Pons (tissue), 1 donor: ENCODE results near the gene PRICKLE2.
A peak's percentile ranks its signal among the peaks of the same experiment; 100 is the strongest.

ENCODE experiments used
- DNase-seq: peaks from one replicate; pipeline ENCODE4 v3.0.0-alpha.2; 2016; ENCODE audit warnings: low spot score

PRICKLE2 gene

GRCh38 chr3:64131725-64132469 lies 93.4 kb downstream of the PRICKLE2 start:
- no peak for DNase-seq

GRCh38 chr3:64130436-64130835 lies 94.8 kb downstream of the PRICKLE2 start:
- no peak for DNase-seq

GRCh38 chr3:64129581-64129980 lies 95.7 kb downstream of the PRICKLE2 start:
- DNase-seq: no peak

- DNase-seq: no peak
Observed at GRCh38 chr3:64129106-64129505, 96.2 kb downstream of the PRICKLE2 start.

- DNase-seq: no peak
Observed at GRCh38 chr3:64125561-64125960, 99.7 kb downstream of the PRICKLE2 start.

GRCh38 chr3:64123931-64124330 lies 101.3 kb downstream of the PRICKLE2 start:
- no peak for DNase-seq

- no peak for DNase-seq
Observed at GRCh38 chr3:64122476-64122875, 102.8 kb downstream of the PRICKLE2 start.

GRCh38 chr3:64121750-64122311 lies 103.4 kb downstream of the PRICKLE2 start:
- no peak for DNase-seq

GRCh38 chr3:64120876-64121275 lies 104.4 kb downstream of the PRICKLE2 start:
- no peak for DNase-seq

- no peak for DNase-seq
Observed at GRCh38 chr3:64117483-64117882, 107.8 kb downstream of the PRICKLE2 start.

GRCh38 chr3:64114651-64115050 lies 110.6 kb downstream of the PRICKLE2 start:
- DNase-seq: no peak

GRCh38 chr3:64111872-64112271 lies 113.4 kb downstream of the PRICKLE2 start:
- no peak for DNase-seq

- no peak for DNase-seq
Observed at GRCh38 chr3:64111083-64111482, 114.2 kb downstream of the PRICKLE2 start.

- DNase-seq: no peak
Observed at GRCh38 chr3:64110071-64110470, 115.2 kb downstream of the PRICKLE2 start.

GRCh38 chr3:64109438-64109837 lies 115.8 kb downstream of the PRICKLE2 start:
- DNase-seq: peak; percentile 95

- DNase-seq: no peak
Observed at GRCh38 chr3:64108784-64109317, 116.4 kb downstream of the PRICKLE2 start.

- no peak for DNase-seq
Observed at GRCh38 chr3:64108231-64108630, 117.0 kb downstream of the PRICKLE2 start.

GRCh38 chr3:64107190-64107589 lies 118.1 kb downstream of the PRICKLE2 start:
- DNase-seq: no peak

- DNase-seq: no peak
Observed at GRCh38 chr3:64105816-64106215, 119.5 kb downstream of the PRICKLE2 start.

GRCh38 chr3:64104691-64105111 lies 120.6 kb downstream of the PRICKLE2 start:
- no peak for DNase-seq

- DNase-seq: no peak
Observed at GRCh38 chr3:64104006-64104405, 121.3 kb downstream of the PRICKLE2 start.

GRCh38 chr3:64103131-64103530 lies 122.1 kb downstream of the PRICKLE2 start:
- no peak for DNase-seq

GRCh38 chr3:64102147-64102546 lies 123.1 kb downstream of the PRICKLE2 start:
- DNase-seq: no peak

GRCh38 chr3:64099316-64099715 lies 126.0 kb downstream of the PRICKLE2 start:
- DNase-seq: no peak
